ENCODE measurements around the gene APBB2.

GRCh38 chr4:40848251-40848650, 366.1 kb downstream of the APBB2 start:
- TF ChIP-seq CTCF (IDR thresholded peaks at IDR 0.05; ENCODE audit: low read depth, low read length) (no peak), POLR2A (IDR thresholded peaks at IDR 0.05; ENCODE audit: extremely low read depth, insufficient read length) (no peak)

Measured in NB4 (cell line).